Activated CD4-positive, alpha-beta T cell treated with anti-CD3 and anti-CD28 coated beads, Interleukin-2, Interleukin-4, amounts not matched to agents 100 ng/mL and 50 ng/mL, durations not matched to agents 16 hours and 8 hours (primary cell): ENCODE data around the gene KCNH5.

ENCODE experiments used
- DNase-seq: peaks from one replicate; pipeline ENCODE4 v3.0.0-alpha.2; 2020; ENCODE audit warnings: low spot score

Gene KCNH5

DNA sequence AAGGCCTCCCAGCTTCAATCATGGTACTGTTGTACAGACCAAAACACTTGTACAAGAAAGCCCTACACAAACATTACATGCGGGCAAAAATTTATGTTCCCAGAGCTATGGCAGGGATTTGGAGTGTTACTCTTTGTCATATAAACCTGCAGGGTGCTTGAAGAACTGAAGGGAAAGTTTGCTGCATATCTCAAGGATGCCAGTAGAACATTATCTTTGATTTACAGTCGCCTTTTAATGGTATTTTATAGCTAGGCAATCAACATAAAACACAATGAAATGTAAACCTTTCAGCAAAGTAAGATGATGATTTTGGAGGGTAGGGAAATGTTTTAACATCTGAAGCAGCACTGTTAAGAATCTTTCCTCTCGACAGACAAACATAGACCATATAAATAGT is 305.6 kb downstream of the KCNH5 start:
- DNase-seq, result no peak

DNA sequence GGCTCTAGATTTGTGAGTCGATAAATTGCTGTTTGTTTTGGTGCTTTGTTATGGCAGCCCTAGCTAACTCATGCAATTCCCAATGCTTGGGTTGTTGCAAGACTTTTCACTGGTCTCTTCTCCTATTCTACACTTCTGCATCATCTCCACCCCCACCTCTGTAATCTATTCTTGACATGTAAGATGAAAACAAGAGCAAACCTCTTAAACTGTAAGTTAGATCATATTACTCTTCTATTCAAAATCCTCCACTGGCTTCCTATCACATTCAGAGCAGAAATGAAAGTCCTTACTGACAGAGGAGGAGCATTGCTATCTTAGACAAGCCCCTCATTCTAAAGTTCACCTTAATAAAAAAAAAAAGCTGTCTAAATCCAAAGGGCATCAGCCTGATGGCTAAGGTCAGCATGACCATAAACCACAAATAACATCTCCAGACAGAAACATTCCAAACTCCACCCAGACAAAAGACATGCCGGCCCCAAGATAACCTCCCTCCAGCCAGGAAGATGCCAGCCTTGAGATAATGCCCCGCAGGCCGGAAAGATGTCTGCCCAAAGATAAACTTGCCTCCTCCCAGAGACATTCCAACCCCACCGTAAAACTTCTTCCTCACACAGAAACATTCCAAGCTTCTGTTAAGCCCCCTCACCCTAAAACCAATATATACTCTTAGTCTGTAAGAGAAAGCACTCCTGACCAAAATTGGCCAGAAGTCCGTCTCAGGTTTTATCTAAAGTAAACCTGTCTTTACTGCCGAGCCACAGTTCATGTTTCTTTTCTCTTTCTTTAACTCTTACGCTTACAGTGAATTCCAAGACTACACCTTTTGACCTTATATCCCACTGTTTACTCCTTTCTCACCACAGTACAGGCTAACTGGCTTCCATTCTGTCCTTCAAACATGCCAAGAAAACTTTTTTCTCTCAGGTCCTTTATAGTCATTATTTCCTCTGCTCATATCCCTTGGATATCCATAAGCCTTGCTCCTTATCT is 308.9 kb downstream of the KCNH5 start:
- no peak for DNase-seq

DNA sequence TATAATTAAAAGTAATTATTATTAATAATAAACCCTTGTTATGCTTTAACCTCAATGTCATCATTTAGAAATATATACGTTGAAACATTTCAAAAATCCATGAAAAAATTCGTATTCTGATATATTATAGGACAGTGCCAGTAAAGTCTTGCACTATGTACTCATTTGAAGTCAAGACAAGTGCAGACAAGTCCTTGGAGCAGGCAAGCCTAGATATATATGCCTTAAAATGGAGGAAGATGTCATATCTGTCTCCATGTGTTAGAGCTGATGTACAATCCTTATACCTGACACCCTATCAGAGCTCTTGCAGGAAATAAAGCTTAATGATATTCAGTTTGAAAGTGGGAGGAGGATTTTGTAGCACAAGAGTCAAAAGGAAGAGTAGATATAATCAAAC is 310.4 kb downstream of the KCNH5 start:
- DNase-seq, result no peak

DNA sequence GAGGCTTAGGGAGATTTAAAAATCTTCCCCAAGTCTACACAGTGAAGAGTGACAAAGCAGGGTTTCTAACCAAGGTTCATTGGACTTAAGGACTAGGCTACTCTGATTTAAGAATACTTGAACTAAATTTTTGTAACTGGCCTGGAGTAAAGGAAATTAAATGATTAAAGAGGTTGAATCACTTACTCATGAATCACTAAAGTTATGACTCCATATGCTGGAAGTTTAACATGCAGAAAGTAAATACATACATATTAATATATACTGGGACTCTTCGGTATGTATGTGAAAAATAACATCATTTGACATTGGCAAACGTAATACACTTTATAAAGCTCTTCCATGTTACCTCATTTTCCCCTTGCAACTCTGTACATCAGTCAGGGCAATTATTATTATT is 322.9 kb downstream of the KCNH5 start:
- DNase-seq, result no peak

DNA sequence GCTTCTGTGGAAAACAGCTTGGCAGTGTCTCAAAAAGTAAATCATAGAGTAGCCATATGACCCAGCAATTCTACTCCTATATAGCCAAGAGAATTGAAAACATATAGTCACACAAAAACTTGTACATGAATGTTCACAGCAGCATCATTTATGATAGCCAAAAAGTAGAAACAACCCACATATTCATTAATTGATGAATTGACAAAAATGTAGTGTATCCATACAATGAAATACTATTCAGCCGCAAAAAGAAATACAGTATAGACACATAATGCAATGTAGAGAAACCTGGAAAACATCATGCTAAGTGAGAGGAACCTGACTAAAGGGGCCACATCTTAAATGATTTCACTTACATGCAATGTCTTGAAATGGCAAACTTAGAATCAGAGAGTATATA is 326.6 kb downstream of the KCNH5 start:
- DNase-seq, result no peak

DNA sequence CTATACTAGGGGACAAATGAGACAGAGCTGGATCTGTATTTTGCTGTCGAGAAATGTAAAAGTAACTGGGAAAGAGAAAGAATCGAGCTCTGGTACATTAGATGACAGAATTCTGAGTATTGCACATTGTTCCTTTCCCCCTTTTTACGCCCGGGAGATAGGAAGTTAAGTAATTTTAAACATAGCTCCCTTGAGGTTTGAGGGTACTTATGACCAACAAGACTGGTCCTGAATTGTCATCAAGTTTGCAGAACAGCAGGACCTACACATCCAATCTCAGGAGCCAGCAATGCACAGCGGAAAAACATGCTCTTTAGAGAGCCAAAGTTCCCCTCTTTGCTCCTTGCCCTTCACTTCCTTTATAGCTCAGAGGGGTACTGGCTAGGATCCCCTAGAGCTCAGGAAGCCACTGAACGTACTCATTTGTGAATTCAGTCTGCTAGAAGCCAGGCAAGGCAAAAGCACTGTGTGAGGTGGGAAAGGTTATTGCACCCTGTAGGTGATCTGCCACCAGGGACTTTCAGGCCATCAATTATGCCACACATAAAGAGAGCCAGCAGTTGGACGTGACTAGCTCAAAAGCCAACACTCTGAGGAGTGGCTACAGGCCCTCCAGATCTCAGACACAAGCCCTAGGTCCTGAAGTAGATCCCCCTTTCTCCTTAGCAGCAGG is 333.8 kb downstream of the KCNH5 start:
- no peak for DNase-seq

DNA sequence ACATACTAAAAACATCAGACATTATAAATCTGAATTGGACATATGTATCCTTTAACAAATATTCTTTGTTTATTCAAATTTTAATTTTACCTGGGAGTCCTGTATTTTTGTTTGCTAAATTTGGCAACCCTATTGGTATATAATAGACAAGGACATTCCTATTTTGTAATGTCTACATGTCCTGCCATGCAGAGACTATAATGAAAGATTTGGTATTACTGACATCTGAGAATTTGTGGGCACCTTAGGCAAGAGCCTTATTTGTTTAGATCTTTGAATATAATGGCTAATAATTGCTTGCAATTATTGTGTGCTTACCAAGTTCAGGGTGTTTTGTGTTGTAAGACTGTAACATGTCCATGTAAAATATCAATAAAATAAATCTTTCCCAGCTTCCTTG is 334.4 kb downstream of the KCNH5 start:
- DNase-seq, result no peak

DNA sequence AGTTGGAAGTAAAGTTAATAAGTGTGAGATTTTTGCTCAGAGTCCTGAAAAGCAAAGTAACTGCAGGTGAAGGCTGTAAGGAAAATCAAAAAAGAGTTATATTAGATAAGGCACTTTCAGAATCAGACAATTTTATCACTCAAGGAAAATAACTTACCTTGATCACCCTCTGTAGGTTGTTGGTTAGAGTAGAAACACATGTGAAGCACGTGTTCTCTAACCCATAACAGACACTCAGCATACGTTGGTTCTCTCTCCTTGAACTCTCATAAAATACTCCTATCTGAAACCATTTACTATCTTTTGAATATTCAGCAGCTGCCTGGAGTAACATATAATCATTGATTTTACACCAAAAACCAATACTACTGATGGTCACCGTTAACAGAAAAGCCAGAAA is 335.5 kb downstream of the KCNH5 start:
- DNase-seq, result no peak

DNA sequence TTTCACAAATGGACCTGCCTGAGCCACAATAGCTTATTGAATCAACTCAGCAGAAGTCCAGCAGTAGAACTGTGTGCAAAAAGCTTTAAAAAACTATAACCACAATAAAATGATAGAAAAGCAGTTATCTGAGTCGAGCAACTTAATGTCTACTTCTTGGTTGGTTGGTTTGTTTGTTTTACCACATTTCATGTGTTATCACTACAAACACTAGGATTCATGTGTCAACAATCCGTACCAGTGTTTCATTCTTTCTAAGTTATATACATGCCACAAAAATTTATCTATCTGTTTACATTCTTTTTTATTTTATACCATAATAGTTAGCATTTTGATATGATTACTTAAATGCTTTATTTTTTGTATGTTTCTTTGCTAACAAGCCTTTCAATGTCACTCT is 339.0 kb downstream of the KCNH5 start:
- DNase-seq, result no peak

DNA sequence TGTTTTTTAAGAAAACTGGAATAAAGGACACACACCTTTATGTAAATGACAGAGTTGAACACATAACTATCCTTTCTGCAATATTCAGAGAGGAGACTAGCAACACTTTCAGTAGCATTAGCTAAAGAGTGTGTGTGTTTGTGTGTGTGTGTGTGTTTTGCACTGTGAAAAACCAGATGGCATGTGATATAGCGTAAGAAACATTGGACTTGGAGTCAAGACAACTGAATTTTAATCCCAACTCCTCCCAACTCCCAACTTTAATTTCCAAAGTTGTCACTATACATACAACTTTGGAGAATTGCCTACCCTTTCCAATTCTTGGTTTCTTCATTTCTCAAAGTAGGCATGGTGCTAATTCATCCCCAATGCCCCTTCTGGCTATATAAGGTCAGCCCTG is 347.8 kb downstream of the KCNH5 start:
- no peak for DNase-seq

DNA sequence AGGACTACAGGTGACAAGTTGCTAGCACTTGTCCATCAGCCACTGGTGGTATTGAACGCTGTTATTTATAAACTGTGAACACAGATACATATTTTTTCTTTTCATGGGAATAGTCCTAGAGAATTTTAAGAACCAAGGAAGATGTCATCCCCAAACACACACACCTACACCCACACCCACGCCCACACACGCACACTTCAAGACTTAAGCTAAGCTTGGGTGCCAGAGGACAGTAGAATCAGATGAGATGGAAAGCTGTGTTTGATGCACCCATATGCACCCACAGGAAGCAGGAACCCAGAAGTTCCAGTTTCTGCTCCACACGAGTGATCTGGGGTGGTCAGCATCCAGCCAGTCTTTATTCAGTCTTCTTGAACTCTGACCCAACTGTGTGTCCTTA is 348.3 kb downstream of the KCNH5 start:
- no peak for DNase-seq

DNA sequence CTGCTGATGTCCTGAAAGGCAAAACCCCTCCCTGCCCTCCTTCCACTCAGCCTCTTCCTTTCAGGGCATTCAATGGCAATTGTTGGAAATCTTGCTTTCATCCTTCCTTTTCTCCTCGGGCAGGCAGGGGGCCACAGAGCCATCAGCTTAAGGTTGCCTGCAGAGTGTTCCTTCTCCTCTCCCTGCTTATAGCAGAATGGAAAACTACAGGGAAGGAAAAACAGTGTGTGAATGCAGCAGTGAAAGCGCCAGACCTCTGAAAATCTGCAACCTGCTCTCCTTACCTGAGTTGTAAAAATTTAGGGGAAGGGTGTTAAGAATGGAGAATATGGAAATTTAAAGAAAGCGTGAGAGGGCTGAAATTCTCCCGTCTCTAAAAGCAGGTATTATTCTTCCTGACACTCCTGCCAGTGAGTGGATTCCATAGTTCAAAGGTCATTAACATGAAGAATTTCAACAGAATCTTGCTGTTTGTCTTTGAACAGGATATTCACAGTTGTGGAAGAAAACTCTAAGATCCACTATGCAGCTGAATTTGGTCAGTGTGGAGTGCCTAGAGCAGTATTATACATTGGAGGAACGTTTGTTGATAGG is 348.8 kb downstream of the KCNH5 start:
- DNase-seq, result no peak

DNA sequence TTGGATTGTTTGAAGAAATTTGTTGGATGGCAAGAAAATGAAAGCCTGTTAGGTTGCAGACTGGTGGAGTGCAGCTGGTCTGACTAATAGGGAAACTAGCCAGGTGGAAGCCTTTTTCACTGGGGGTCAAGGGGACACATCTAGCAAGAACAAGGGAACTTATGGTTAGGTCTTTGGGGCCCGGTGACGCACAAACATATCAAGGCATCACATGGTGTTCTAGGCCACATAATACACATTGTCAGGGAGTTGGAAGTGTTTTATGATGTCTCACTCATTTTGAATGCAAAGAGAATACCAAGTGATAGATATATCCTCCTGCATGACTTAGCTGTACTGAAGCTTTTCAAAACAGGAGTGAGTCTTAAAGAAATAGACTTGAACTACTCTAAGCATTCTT is 351.2 kb downstream of the KCNH5 start:
- no peak for DNase-seq

DNA sequence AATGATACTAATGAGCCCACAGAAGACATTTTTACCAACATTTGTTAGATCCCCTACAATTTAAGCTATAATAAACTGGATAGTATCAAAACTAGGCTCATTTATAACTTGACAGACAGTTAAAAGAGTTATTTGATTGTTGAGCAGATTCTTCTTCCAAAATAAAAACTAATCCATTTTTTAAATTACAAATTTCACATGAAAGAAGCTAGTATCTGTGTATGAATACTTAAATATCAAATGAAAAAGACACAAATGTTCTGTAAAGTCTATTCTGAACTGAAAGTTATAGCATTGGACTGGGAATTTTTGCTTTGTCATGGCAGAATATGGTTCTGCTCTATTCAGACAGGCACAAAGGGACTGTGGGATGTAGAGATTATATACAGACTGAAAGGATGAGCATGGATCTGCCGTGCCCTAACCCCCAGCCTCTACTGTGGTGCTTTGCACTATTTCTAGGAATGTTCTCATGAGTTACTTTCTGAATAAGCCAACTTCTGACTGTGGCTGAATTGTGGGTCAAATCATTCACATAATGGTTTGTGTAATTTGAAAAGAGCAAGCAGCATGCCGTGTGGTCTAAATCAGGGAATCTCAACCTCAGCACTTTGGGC is 352.7 kb downstream of the KCNH5 start:
- DNase-seq, result no peak

DNA sequence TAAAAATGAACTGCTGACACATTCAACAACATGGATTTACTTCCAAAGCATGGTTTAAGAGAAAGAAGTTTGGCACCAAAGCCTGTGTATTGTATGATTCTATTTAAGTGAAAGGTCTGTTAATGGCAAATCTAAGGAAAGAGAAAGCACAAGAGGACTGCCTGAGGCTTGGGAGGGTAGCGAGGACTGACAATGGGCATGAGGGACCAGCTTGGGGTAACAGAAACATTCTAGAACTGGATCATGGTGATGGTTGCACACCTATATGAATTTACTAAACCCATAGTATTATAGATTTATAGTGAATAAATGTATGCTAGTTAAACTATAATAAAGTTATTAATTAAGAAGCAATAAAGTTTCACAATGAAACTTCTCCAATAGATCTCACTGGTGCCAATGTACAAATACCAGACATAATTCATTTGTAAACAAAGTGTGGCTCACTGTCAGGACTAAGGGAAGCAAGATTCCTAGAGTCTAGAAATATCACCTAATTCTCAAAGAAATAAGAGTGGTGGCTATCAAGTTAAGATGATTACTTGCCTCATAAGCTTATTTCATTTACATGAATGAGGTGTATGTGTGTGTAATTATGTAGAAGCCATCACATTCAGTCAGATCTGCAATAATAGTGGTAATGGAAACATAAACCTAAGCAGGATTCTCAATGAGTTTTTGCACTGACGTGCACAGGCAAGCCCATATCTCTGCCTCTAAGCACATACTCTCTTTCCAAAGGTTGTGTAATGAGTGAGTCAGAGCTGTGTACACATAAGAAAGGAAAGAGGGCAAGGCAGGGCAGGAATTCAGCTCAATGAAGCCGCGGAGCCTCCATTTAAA is 353.4 kb downstream of the KCNH5 start:
- DNase-seq, result no peak

DNA sequence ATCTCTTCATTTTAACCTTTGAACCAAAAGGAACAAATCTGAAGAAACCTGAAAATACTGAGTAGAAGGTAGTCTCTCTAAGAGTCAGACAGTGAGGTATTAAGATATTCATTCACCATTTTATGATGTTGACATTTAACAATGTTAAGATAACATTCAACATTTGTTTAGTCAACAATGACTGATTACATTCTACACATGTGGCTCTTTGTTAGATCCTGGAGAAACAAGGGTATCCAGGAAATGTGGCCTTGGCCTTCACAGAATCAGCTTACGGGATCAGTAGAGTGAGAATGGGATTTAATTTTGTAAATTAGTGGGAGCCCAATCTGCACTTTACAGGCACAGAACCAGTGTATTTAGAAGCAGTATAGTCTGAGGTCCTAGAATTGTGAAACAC is 355.5 kb downstream of the KCNH5 start:
- DNase-seq, result no peak

DNA sequence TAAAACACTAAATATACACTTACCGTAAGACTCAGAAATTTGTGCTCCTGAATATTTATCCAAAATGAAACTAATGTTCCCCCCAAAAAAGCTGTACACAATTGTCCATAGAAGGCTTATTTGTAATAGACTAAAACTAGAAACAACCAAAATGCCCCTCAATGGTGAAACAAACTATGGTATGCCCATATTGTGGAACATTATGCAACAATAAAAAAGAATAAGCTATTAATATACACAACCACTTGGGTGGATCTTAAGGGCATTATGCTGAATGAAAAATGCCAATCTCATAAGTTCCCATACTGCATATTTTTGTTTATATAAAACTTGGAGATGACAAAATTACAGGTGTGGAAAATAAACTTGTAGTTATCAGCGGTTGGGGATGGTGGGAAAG is 357.4 kb downstream of the KCNH5 start:
- DNase-seq, result no peak

DNA sequence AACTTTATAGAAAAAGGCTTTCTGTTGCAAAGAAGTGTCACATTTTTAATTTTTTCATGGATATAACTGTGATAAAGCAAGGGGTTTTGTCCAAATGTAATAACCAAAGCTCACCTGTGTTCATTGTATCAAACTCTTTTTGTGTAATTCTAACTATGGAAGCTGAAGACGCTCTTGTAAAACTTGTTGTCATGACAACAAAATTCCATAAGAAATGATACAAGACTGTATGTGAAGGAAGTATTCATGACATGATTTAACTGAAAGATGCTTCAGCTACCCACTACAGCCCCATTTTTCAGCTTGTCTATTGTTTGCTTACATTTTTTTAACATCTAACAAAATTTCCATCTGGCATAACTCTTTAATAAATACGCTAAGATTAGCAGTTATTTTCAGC is 360.9 kb downstream of the KCNH5 start:
- DNase-seq, result no peak

DNA sequence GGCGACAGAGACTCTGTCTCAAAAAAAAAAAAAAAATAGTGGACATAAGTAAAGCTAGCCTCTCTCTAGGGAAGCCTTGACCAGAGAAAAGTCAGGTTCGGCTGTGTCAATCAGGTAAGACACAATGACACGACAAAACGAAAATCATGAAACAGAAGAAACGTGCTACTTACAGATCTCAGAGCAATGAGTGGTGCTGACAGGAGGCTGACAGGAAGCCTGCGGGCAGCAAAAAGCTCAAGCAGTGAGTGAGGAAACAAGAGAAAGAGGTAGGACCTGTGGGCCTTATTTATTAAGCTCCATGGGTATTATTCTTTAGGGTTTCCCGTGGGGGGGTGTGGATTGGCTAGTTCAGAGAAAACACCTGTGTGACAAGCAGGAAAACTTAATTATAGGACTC is 363.1 kb downstream of the KCNH5 start:
- DNase-seq, result no peak

DNA sequence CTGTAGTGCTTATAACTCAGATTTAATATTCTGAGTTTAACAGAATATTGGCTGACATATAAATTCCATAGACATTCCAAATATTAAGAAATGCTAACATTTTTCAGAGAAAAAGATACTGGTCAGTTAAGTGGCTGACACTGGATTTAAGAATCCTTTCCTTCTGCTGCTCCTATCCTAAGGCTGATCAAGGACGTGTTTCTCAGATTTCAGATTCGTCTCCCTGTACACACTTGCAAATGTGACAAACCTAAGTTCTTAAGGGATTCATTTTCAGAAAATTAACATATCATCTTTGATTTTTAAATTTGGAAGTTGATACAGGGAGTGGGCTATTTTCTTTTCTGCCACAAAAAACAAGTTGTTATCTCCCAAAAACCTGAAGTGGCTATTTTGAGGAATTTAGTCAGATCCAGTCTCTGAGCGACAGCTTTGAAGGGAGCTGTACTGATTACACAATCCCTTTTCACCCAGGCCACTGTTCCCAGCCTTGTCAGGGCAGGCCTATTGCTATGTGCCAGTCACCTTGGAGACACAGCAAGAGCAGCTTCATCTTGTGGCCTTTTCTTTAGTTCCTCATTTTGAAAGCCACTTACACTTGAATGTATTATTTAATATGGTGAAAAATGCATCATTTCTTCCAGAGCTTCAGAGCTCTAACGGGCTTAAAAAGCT is 370.6 kb downstream of the KCNH5 start:
- DNase-seq, result no peak
